HG02763 (cell line): ENCODE data around the gene MAN2C1.
"Not testable (repeated sequence)": the region's sequence is repeated elsewhere in the genome, so short reads cannot be mapped to it uniquely, and the experiment has no call there.

ENCODE experiments used
- ATAC-seq: cut with Tn5 transposase; IDR thresholded peaks from one replicate; pipeline ENCODE4 v1.9.1; 2021; ENCODE audit warnings: mild to moderate bottlenecking, moderate library complexity; ENCODE audit not compliant: unreplicated experiment

MAN2C1 gene

DNA sequence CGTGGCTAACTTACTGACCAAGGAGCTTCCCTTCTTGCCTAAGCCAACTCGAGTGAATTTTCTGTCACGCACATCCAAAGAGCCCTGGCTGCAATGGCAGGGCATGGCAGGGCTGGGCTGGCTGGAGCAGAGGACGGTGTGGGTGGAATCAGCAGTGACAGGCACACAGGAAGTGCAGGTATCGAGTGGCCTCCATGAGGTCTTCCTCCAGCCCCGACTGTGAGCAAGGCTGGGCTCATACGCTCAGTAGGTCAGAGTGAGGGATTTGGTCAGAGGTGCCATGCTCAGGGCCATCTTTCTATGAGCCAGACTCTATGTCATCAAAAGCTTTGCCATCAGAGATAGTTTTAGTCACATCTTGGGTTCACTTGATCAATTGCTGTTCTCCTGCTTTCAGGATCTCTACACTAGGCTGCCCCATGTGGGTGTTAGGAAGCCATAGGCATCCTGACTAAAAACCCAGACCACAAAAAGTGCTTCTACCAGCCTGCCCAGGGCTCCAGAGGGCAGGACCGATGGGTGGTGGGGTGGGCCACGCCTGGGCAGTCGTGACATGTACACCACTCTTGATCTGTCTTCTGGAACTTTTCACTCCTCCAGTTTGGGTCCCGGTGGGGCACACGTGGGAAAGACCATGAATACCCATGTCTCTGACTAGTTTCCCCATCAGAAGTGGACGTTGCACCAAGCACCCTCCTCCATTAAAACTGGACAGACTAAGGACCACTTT, 55.1 kb downstream of the MAN2C1 start:
- no peak for ATAC-seq

DNA sequence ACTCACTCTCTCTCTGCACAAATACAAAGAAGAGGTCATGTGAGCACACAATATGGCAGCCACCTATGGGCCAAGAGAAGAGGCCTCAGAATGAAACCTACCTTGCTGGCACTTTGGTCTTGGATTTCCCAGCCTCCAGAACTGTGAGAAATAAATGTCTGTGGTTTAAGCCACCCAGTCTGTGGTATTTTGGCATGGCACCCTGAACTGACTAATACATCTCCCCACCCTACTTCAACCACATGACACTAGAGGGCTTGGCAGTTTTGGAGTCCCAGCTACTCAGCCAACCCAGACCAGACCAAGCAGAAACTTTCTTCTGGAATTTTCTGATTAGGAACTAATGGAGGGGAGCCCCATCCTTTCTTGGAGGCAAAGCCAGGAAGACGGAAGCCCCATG, 55.9 kb downstream of the MAN2C1 start:
- not testable (repeated sequence) for ATAC-seq

DNA sequence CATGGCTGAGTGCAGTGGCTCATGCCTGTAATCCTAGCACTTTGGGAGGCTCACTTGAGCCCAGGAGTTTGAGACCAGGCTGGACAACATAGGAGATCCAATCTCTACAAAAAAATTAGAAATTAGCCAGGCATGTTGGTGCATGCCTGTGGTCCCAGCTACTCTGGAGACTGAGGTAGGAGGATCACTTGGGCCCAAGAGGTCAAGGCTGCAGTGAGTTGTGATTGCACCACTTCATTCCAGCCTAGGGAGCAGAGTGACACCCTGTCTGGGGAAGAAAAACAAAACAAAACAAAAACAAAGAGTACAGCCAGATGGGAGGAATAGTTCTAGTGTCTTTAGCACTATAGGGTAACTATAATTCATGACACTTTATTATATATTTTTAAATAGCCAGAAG, 58.7 kb downstream of the MAN2C1 start:
- ATAC-seq = no peak

DNA sequence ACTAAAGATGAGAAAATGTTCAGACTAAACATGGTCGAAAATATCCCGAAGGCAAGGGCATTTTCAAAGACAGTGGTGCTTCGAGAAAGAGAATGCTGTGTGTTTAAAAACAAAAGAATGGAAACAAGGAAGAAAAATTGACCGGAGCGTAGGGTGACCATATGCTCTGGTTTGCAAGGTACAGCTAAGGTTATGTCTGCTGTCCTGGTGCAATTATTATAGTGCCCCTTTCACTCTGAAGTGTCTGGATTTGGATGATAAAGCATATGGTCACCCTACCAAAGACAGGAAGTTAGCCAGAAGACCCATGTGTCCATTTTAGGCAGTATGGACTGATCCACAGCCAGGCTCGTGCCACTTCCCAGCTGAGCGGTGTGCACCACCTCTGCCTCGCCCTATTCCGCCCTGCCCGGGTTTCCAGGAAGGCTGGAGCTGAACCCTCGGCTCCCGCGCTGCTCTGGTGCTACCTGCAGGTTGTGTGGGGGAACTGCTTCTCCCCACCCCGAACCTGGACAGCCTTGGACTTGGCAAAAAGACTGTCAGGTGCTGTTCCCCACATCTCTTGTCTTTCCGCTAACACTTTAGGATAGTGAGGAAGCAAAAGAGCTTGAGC, 60.5 kb downstream of the MAN2C1 start:
- no peak for ATAC-seq

DNA sequence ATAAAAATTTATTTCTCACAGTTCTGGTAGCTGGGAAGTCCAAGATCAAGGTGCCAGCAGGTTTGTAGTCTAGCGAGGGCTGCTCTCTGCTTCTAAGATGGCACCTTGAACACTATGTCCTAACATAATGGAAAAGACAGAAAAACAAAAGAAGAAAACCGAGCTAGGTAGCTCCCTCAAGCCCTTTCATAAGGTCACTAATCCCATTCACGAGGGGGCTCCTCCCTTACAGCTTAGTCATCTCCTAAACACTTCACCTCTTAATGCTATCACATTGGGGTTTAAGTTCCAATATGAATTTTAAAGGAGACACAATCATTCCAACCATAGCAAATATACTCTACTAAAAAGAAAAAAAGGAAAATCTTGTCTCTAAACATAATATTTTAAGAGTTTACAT, 62.2 kb downstream of the MAN2C1 start:
- ATAC-seq = no peak
